Inferior parietal cortex (tissue), 1 donor: Measurements from ENCODE around the gene FPR3.

ENCODE experiments used
- DNase-seq: peaks from one replicate; pipeline ENCODE4 v3.0.0-alpha.2; 2016; ENCODE audit errors: extremely low spot score

The FPR3 gene

GRCh38 chr19:51807111-51807701, 12.2 kb downstream of the FPR3 start:
- DNase-seq = no peak

- DNase-seq = no peak
Measured at GRCh38 chr19:51807925-51808324, 13.0 kb downstream of the FPR3 start.

DNA sequence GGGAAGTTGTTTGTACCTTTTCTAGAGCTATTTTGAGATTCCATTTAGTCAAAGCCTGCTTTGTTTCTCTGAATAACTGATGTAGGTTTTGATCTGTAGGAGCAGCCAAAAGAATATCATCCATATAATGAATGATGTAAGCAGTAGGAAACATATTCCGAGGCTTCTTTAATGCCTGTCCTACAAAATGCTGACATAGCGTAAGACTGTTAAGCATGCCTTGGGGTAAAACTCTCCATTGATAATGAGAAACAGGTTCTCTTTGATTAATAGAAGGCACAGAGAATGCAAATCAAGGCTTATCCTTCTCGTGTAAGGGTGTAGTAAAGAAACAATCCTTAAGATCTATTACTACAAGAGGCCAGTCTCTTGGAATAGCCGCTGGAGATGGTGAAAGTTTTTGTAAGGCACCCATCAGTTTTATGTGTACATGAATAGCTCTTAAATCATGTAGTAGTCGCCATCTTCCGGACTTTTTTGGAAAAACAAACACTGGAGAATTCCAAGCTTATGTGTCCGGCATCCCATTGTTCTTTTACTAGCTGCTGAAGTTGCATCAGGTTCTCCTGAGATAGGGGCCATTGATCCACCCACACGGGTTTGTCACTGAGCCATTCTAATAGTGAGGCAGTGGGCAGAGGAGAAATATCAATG, 13.5 kb downstream of the FPR3 start:
- DNase-seq = no peak

DNA sequence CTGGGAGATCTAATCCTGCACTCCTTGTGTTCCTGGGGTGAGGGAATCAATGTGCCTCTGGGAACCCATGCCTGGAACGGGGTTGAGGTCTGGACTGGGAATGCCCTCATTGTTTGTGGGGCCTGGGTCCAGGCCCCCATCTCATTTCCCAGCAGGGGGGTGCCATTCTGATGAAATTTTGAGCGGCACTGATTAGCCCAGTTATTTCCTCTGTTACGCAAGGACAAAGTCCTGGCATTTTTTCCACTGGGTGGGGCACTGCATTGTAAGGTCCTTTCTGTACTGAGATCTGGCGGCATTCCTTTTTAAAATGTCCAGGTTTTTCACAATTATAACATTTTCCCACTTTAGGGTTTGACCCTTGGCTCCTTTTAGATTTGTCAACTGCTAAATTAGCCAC, 14.8 kb downstream of the FPR3 start:
- no peak for DNase-seq

DNA sequence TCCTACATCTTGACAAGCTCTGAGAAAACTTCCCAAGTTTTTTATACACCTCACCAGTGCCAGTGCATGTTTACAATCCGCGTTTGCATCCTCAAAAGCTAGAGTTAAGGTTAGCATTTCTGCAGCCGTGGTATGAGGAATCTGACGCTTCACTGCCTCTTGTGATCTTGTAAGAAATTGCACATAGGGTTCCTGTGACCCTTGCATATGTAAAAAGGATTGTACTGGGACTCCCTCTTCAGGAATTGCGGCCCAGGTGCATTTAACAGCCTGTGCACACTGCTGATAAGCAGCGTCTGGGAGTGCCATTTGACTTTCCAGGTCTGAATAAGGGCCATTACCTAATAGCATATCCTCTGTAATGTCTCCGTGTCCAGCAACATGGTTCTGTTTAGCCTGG, 15.3 kb downstream of the FPR3 start:
- no peak for DNase-seq

GRCh38 chr19:51811344-51811743, 16.4 kb downstream of the FPR3 start:
- no peak for DNase-seq

DNA sequence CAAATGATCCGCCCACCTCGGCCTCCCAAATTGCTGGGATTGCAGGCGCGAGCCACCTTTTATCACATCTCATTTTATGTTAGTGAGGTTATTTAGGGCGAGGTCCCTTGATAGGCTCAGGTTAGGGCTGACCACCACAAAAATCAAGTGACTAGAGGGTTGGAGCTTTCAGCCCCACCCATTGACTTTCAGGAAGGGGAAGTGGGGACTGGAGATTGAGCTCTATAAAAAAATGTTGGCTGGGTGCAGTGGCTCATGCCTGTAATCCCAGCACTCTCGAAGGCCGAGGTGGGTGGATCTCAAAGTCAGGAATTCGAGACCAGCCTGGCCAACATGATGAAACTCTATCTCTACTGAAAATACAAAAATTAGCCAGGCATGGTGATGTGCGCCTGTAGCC, 20.1 kb downstream of the FPR3 start:
- DNase-seq = no peak

- no peak for DNase-seq
Measured at GRCh38 chr19:51816711-51817110, 21.8 kb downstream of the FPR3 start.

GRCh38 chr19:51820011-51820410, 25.1 kb downstream of the FPR3 start:
- DNase-seq = no peak

- DNase-seq = no peak
Measured at GRCh38 chr19:51820831-51821446, 26.0 kb downstream of the FPR3 start.

GRCh38 chr19:51821456-51821855, 26.5 kb downstream of the FPR3 start:
- DNase-seq = no peak

GRCh38 chr19:51821921-51822320, 27.0 kb downstream of the FPR3 start:
- no peak for DNase-seq

DNA sequence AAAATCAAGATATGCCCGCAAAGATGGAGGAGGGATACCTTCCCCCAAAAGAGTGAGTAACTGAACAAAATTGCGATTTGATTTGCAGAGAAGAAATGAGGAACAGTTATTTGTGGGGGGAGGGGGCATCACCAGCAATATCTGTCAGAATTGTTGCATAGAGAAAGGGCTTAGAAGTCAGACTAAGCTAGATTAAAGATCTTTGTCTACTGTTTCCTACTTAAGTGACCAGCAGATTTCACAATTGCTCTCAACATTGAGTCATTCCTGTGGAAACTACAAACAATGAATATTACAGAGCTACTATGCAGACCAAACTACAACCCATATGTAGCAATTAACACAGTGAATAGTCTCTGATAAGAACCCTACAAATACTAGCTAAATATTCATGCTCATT, 27.4 kb downstream of the FPR3 start:
- no peak for DNase-seq

DNA sequence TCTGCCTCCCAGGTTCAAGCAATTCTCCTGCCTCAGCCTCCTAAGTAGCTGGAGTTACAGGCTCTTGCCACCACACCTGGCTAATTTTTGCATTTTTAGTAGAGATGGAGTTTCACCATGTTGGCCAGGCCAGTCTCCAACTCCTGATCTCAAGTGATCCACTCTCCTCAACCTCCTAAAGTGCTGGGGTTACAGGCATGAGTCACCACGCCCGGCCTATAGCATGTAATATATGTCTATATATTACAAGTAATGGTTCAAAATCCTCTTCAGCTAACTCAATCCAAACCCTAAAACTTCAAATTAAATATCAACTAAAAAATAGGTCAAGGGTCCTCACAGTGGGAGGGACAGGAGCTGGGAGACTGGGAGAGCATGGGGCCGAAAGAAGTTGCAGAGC, 28.0 kb downstream of the FPR3 start:
- no peak for DNase-seq

DNA sequence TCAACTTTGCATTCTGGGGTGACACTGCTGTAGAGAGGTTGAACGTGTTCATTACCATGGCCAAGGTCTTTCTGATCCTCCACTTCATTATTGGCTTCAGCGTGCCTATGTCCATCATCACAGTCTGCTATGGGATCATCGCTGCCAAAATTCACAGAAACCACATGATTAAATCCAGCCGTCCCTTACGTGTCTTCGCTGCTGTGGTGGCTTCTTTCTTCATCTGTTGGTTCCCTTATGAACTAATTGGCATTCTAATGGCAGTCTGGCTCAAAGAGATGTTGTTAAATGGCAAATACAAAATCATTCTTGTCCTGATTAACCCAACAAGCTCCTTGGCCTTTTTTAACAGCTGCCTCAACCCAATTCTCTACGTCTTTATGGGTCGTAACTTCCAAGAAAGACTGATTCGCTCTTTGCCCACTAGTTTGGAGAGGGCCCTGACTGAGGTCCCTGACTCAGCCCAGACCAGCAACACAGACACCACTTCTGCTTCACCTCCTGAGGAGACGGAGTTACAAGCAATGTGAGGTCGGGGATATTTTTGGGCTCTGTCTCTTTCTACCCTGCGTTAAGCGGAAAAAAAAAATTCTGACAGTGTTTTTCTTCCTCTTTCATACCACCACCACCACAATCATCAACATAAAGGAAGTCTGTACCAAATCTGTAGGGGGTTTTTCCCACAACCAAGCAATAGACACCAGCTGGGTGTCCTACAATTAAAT, 29.5 kb downstream of the FPR3 start:
- no peak for DNase-seq

GRCh38 chr19:51830274-51830673, 35.3 kb downstream of the FPR3 start:
- peak; percentile 19 for DNase-seq

DNA sequence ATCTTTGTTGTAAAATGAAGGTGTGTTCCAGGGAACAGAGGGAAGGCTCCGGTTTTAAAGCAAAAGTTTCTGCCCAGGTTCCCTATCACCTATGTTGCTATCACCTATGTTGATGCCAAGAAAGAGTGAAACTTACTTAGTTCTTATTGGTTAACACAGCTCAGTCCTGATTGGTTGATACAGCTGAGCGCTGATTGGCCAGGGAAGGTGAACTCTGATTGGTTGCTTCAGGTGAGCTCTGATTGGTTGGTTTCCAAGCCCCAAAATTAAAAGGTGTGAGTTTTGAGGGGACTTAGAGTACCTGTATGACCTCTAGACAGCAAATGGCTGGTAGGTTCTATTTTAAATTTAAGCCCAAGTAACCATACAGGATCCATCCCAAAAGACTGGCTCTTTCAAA, 42.2 kb downstream of the FPR3 start:
- DNase-seq = no peak

DNA sequence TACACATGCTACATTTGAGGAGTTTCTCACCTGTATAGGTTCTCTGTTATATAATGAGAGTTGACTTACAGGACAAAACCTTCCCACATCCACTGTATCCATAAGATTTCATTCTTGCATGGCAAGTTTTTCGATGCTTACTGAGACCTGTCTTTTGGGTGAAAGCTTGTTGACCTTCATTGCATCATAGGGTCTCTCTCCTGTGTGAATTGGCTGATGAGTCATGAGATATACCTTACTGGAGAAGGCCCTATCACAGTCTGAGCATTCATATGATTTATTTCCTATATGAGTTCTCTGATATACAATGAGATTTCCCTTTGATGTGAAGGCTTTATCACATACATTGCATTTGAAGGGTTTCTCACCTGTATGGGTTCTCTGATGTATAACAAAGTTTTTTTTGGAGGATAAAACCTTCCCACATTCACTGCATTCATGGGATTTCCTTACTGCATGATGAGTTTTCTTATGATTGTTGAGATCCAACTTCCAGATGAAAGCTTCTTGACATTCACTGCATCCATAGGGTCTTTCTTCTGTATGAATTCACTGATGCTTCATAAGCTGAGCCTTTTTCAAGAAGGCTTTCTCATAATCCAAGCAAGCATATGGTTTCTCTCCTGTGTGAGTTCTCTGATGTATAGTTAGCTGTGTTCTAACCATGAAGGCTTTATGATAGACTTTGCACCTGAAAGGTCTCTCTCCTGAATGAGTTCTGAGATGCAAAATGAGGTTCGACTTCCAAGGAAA, 67.1 kb downstream of the FPR3 start:
- DNase-seq = no peak

DNA sequence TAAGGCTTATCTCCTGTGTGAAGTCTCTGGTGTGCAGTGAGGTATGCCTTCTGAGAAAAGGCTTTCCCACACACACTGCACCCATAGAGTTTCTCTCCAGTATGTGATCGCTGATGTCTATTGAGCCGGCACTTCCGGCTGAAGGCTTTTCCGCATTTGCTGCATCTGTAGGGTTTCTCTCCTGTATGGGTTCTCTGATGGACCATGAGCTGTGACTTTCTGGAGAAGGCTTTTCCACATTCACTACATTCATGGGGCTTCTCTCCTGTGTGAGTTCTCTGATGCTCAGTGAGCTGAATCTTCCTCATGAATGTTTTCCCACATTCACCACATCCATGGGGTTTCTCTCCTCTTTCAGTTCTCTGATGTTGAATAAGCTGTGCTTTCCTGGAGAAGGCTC, 78.1 kb downstream of the FPR3 start:
- no peak for DNase-seq
